ENCODE data around the gene TRIM29. TPM values are rescaled to one million over a fixed set of nuclear protein-coding genes. Genes with fewer than 3 reads are reported as not detected.

TRIM29 gene
- total and polyA plus RNA-seq, 9 of the 15 experiments (the other 6 are each of a cell fraction or from before 2014, with no cell fraction given): 0.08 to 1.4 (median 0.42) TPM; not detected in 2

DNA sequence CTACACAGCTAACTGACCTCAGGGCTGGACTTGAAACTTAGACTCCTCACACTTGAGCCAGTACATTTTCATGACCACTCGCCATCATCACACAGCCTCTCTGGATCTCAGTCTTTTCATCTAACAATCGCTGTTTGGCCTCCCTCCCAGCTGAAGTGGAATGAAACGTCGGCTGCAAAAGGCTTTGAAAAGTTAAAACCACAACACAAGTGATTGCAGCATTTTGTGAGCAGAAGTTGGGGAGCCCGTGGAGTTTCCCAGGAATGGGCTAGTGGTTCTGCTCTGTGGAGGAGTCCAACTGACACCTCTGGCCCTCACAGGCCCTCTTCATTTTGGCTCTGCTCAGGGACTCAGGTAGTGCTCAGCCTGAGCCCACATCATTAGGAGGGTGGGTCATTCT is 35.9 kb upstream of the TRIM29 start:
- Histone ChIP-seq H3K9me1 (ENCODE audit: control insufficient read depth, insufficient read depth, low read length) (no peaks in the 10 kb centered on the region), H3K9ac (ENCODE audit: insufficient read depth in 1 of 2, low read depth in 2 of 2, low read length in 2 of 2) (no peak overlapping the region), H2AFZ (ENCODE audit: low read depth, low read length) (no peak overlapping the region), H3K79me2 (ENCODE audit: control insufficient read depth, insufficient read depth, low read length) (no peaks in the 10 kb centered on the region), H3K4me1 (replicated peaks in 1 of 2; ENCODE audit: control insufficient read depth in 2 of 2, insufficient read depth in 2 of 2, low read length in 2 of 2) (peaks cover 0 to 13% of the 10 kb centered on the region in 2 experiments; a peak in 2 of 5 replicates), H3K4me3 (no peak overlapping the region), H3K36me3 (ENCODE audit: control insufficient read depth, insufficient read depth, low read length) (no peaks in the 10 kb centered on the region), H3K27ac (ENCODE audit: extremely low read depth, low read depth, low read length) (no peak overlapping the region), H3K27me3 (ENCODE audit: control insufficient read depth in 2 of 2, insufficient read depth in 2 of 2, low read length in 2 of 2) (peaks cover 23 to 61% of the 10 kb centered on the region in 2 experiments; a peak in 4 of 5 replicates), H4K20me1 (replicated peaks; ENCODE audit: control insufficient read depth, insufficient read depth, low read length) (peaks cover 9% of the 10 kb centered on the region), H3K4me2 (ENCODE audit: insufficient read depth, low read length) (no peak overlapping the region), H3K9me3 (replicated peaks; ENCODE audit: control insufficient read depth, insufficient read depth, low read depth, low read length) (no peaks in the 10 kb centered on the region)
- POLR2A ChIA-PET: no interaction called here
- TF ChIP-seq, protein P1, sequence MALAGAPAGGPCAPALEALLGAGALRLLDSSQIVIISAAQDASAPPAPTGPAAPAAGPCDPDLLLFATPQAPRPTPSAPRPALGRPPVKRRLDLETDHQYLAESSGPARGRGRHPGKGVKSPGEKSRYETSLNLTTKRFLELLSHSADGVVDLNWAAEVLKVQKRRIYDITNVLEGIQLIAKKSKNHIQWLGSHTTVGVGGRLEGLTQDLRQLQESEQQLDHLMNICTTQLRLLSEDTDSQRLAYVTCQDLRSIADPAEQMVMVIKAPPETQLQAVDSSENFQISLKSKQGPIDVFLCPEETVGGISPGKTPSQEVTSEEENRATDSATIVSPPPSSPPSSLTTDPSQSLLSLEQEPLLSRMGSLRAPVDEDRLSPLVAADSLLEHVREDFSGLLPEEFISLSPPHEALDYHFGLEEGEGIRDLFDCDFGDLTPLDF (CRISPR knock-in tag; IDR thresholded peaks at IDR 0.05): no peak
- TF ChIP-seq SMARCA4 (IDR thresholded peaks at IDR 0.05): no peak
- no peak for TF ChIP-seq TSC22D4 (tag; IDR thresholded peaks at IDR 0.05)
- TF ChIP-seq BRD4 (IDR thresholded peaks at IDR 0.05): no peak
- TF ChIP-seq MCM5 (IDR thresholded peaks at IDR 0.05; ENCODE audit: low read depth): no peak
- no peak for TF ChIP-seq TGIF2 (CRISPR knock-in tag; IDR thresholded peaks at IDR 0.05)
- TF ChIP-seq NR3C1 (CRISPR knock-in tag; IDR thresholded peaks at IDR 0.05): no peak
- TF ChIP-seq TCFL5 (CRISPR knock-in tag; conservative IDR thresholded peaks at IDR 0.05): no peak
- no peak for TF ChIP-seq NFIX (CRISPR knock-in tag; IDR thresholded peaks at IDR 0.05; ENCODE audit: low read depth)
- no peak for TF ChIP-seq LARP7 (IDR thresholded peaks at IDR 0.05)
- TF ChIP-seq BRD9 (IDR thresholded peaks at IDR 0.05; ENCODE audit: low read depth, partially characterized antibody): no peak
- TF ChIP-seq SREBF1 (IDR thresholded peaks at IDR 0.05; ENCODE audit: borderline replicate concordance, low read depth, low read length): no peak
- TF ChIP-seq, protein P2, sequence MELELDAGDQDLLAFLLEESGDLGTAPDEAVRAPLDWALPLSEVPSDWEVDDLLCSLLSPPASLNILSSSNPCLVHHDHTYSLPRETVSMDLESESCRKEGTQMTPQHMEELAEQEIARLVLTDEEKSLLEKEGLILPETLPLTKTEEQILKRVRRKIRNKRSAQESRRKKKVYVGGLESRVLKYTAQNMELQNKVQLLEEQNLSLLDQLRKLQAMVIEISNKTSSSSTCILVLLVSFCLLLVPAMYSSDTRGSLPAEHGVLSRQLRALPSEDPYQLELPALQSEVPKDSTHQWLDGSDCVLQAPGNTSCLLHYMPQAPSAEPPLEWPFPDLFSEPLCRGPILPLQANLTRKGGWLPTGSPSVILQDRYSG (tag; conservative IDR thresholded peaks at IDR 0.05; ENCODE audit: low read depth): no peak
- TF ChIP-seq GABPB1 (CRISPR knock-in tag; IDR thresholded peaks at IDR 0.05): no peak
- no peak for TF ChIP-seq MCM7 (IDR thresholded peaks at IDR 0.05)
- no peak for TF ChIP-seq CBFA2T2 (conservative IDR thresholded peaks at IDR 0.05)
- no peak for TF ChIP-seq HNRNPH1 (optimal IDR thresholded peaks at IDR 0.05; ENCODE audit: low read depth, low read length)
- no TSS peak for BruUV-seq (replicated peaks)
- 1% methylated on average over 5 of the region's 5 CpGs for WGBS (ENCODE audit: insufficient coverage, low coverage, missing lambda C conversion rate)
- FAIRE-seq: no peak
- ATAC-seq: no peak
- in situ Hi-C loops (cut with MboI) (loop anchor here (5.0 kb wide), 2 partner anchors 53 to 128 kb away; no protein-coding TSS in a partner anchor), intact Hi-C loops (cut with micrococcal nuclease) (no loop called here)
- DNase-seq (ENCODE audit: extremely low read depth in 1 of 4, low spot score in 3 of 4): no peak
- CTCF ChIA-PET (ENCODE audit: low intra/inter-chr PET ratio): interaction anchor here (3.5 kb wide), 1 partner anchor 56 kb away, joined by 44 read pairs; no protein-coding TSS in a partner anchor
